WTC11 (cell line): Measurements from ENCODE around the gene NLGN1. TPM values are rescaled to one million over a fixed set of nuclear protein-coding genes. Genes with fewer than 3 reads are reported as not detected.

Experiments used
- ATAC-seq: fragments of 200-7000 bp; cut with Tn5 transposase; 2 replicates; pipeline ENCODE4 v1.10.0; 2021; ENCODE audit warnings: mild to moderate bottlenecking, moderate library complexity
- CTCF ChIA-PET: fragments of 300-600 bp; sonication (Branson Sonifier 250); formaldehyde crosslinking; loops from one replicate; lab custom pipeline; 2021; ENCODE audit warnings: antibody characterized with exemption; lab: Charles Lee
- POLR2A ChIA-PET: fragments of 350-600 bp; sonication (Branson Sonifier 250); formaldehyde crosslinking; loops from one replicate; lab custom pipeline; 2021; ENCODE audit warnings: antibody characterized with exemption; lab: Charles Lee
- DNase-seq: peaks from one replicate; pipeline ENCODE4 v3.0.0; 2021; ENCODE audit warnings: low spot score
- H3K27ac Mint-ChIP-seq: 2 replicates; pipeline ENCODE4 v1.8.0; 2021; ENCODE audit warnings: mixed read lengths
- H3K27me3 Mint-ChIP-seq: 2 replicates; pipeline ENCODE4 v1.8.0; 2021; ENCODE audit warnings: low read depth, mild to moderate bottlenecking, moderate library complexity, mixed read lengths
- H3K36me3 Mint-ChIP-seq: 2 replicates; pipeline ENCODE4 v1.8.0; 2021; ENCODE audit warnings: mixed read lengths
- H3K4me1 Mint-ChIP-seq: 2 replicates; pipeline ENCODE4 v1.8.0; 2022; ENCODE audit warnings: mixed read lengths
- H3K4me3 Mint-ChIP-seq: 2 replicates; pipeline ENCODE4 v1.8.0; 2021; ENCODE audit warnings: mild to moderate bottlenecking, moderate library complexity, mixed read lengths
- H3K9me3 Mint-ChIP-seq: 2 replicates; pipeline ENCODE4 v1.8.0; 2021; ENCODE audit warnings: mixed read lengths
- CBFB ChIP-seq: sonication (generic); formaldehyde crosslinking; IDR thresholded peaks from 2 replicates; pipeline ENCODE4 v1.8.1; 2022; ENCODE audit warnings: mild to moderate bottlenecking, low read depth, missing genetic modification reagents
- CREB1 ChIP-seq: sonication (generic); formaldehyde crosslinking; IDR thresholded peaks from 2 replicates; pipeline ENCODE4 v1.8.0; 2023; ENCODE audit warnings: mild to moderate bottlenecking, missing genetic modification reagents
- CREM ChIP-seq: sonication (generic); formaldehyde crosslinking; IDR thresholded peaks from 2 replicates; pipeline ENCODE4 v1.8.1; 2022; ENCODE audit warnings: mild to moderate bottlenecking, missing genetic modification reagents, moderate library complexity
- ESRRA ChIP-seq: sonication (generic); formaldehyde crosslinking; IDR thresholded peaks from 2 replicates; pipeline ENCODE4 v1.8.1; 2022; ENCODE audit warnings: mild to moderate bottlenecking, missing genetic modification reagents, borderline replicate concordance
- HMGA2 ChIP-seq: fragments of 250-450 bp; sonication (Bioruptor Pico); IDR thresholded peaks from 2 replicates; pipeline ENCODE4 v1.4.0; 2021; ENCODE audit warnings: mild to moderate bottlenecking, moderate library complexity
- IRF2 ChIP-seq: sonication (generic); formaldehyde crosslinking; IDR thresholded peaks from 2 replicates; pipeline ENCODE4 v1.8.0; 2022; ENCODE audit warnings: low read depth, missing genetic modification reagents, borderline replicate concordance
- JUN ChIP-seq: sonication (generic); formaldehyde crosslinking; IDR thresholded peaks from 2 replicates; pipeline ENCODE4 v1.8.0; 2023; ENCODE audit warnings: mild to moderate bottlenecking, missing genetic modification reagents
- NFE2L1 ChIP-seq: sonication (generic); formaldehyde crosslinking; IDR thresholded peaks from 2 replicates; pipeline ENCODE4 v1.8.1; 2023; ENCODE audit warnings: missing genetic modification reagents
- NR2C2 ChIP-seq: sonication (generic); formaldehyde crosslinking; IDR thresholded peaks from 2 replicates; pipeline ENCODE4 v1.8.0; 2022; ENCODE audit warnings: mild to moderate bottlenecking, missing genetic modification reagents
- RELA ChIP-seq: sonication (generic); formaldehyde crosslinking; IDR thresholded peaks from 2 replicates; pipeline ENCODE4 v1.8.1; 2022; ENCODE audit warnings: missing genetic modification reagents, mild to moderate bottlenecking, borderline replicate concordance
- TEAD1 ChIP-seq: sonication (generic); formaldehyde crosslinking; IDR thresholded peaks from 2 replicates; pipeline ENCODE4 v1.8.0; 2022; ENCODE audit warnings: mild to moderate bottlenecking, missing genetic modification reagents
- ZBTB21 ChIP-seq: sonication (generic); formaldehyde crosslinking; IDR thresholded peaks from 2 replicates; pipeline ENCODE4 v1.8.1; 2023; ENCODE audit warnings: mild to moderate bottlenecking, missing genetic modification reagents, borderline replicate concordance
- ZNF396 ChIP-seq: fragments of 250-450 bp; sonication (Bioruptor Pico); IDR thresholded peaks from 2 replicates; pipeline ENCODE4 v1.8.0; 2021; ENCODE audit warnings: mild to moderate bottlenecking, moderate library complexity, borderline replicate concordance
- total RNA-seq: library from RNA; stranded (reverse); gene quantifications from 3 replicates; pipeline ENCODE4 v1.2.3, GENCODE V29; 2021
- TF ChIP-seq, protein P1 (sequence below): sonication (generic); formaldehyde crosslinking; IDR thresholded peaks from 2 replicates; pipeline ENCODE4 v1.8.0; 2023; ENCODE audit warnings: missing genetic modification reagents
- TF ChIP-seq, protein P2 (sequence below): fragments of 250-450 bp; sonication (Bioruptor Pico); IDR thresholded peaks from 2 replicates; pipeline ENCODE4 v1.9.0; 2021; ENCODE audit warnings: mild to moderate bottlenecking
- TF ChIP-seq, protein P3 (sequence below): fragments of 250-450 bp; sonication (Bioruptor Pico); IDR thresholded peaks from 2 replicates; pipeline ENCODE4 v1.8.0; 2021; ENCODE audit warnings: mild to moderate bottlenecking
- TF ChIP-seq, protein P4 (sequence below): sonication (generic); formaldehyde crosslinking; conservative IDR thresholded peaks from 2 replicates; pipeline ENCODE4 v1.8.1; 2022; ENCODE audit warnings: mild to moderate bottlenecking, missing genetic modification reagents
- TF ChIP-seq, protein P5 (sequence below): sonication (generic); formaldehyde crosslinking; IDR thresholded peaks from 2 replicates; pipeline ENCODE4 v1.8.1; 2023; ENCODE audit warnings: mild to moderate bottlenecking, missing genetic modification reagents, moderate library complexity
- TF ChIP-seq, protein P6 (sequence below): fragments of 200-600 bp; IDR thresholded peaks from 2 replicates; pipeline ENCODE4 v1.8.0; 2022; ENCODE audit warnings: antibody characterized with exemption
- TF ChIP-seq, protein P7 (sequence below): sonication (generic); formaldehyde crosslinking; IDR thresholded peaks from 2 replicates; pipeline ENCODE4 v1.8.1; 2022; ENCODE audit warnings: low read depth, missing genetic modification reagents, borderline replicate concordance
- TF ChIP-seq, protein P8 (sequence below): sonication (generic); formaldehyde crosslinking; IDR thresholded peaks from 2 replicates; pipeline ENCODE4 v1.8.0; 2023; ENCODE audit warnings: mild to moderate bottlenecking, missing genetic modification reagents
- TF ChIP-seq, protein P9 (sequence below): sonication (generic); formaldehyde crosslinking; conservative IDR thresholded peaks from 2 replicates; pipeline ENCODE4 v1.8.1; 2023; ENCODE audit warnings: mild to moderate bottlenecking, low read depth, missing genetic modification reagents, moderate library complexity

The NLGN1 gene
- total RNA-seq, 1 experiment from 2014 or later = 12.4 TPM

DNA sequence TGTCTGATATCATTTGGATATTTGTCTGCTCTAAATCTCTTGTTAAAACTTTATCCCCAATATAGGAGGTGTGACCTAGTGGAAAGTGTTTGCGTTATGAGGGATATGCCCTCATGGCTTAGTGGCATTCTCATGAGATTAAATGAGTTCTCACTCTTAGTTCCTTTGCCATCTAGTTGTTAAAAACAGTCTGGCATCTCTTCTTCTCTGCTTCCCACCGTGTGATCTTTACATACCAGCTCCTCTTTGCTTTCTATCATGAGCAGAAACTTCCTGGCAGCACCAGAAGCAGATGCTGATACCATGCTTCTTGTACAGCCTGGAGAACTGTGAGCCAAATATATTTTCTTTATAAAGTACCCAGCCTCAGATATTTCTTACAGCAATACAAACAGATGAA is 33.0 kb downstream of the NLGN1 start (continued):
- TF ChIP-seq, protein P1, sequence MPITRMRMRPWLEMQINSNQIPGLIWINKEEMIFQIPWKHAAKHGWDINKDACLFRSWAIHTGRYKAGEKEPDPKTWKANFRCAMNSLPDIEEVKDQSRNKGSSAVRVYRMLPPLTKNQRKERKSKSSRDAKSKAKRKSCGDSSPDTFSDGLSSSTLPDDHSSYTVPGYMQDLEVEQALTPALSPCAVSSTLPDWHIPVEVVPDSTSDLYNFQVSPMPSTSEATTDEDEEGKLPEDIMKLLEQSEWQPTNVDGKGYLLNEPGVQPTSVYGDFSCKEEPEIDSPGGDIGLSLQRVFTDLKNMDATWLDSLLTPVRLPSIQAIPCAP (CRISPR knock-in tag) = no peak
- no peak for TF ChIP-seq NFE2L1 (CRISPR knock-in tag)
- no peak for TF ChIP-seq IRF2 (CRISPR knock-in tag)
- TF ChIP-seq, protein P2, sequence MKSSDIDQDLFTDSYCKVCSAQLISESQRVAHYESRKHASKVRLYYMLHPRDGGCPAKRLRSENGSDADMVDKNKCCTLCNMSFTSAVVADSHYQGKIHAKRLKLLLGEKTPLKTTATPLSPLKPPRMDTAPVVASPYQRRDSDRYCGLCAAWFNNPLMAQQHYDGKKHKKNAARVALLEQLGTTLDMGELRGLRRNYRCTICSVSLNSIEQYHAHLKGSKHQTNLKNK = no peak
- TF ChIP-seq, protein P3, sequence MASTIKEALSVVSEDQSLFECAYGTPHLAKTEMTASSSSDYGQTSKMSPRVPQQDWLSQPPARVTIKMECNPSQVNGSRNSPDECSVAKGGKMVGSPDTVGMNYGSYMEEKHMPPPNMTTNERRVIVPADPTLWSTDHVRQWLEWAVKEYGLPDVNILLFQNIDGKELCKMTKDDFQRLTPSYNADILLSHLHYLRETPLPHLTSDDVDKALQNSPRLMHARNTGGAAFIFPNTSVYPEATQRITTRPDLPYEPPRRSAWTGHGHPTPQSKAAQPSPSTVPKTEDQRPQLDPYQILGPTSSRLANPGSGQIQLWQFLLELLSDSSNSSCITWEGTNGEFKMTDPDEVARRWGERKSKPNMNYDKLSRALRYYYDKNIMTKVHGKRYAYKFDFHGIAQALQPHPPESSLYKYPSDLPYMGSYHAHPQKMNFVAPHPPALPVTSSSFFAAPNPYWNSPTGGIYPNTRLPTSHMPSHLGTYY = no peak
- TF ChIP-seq, protein P4, sequence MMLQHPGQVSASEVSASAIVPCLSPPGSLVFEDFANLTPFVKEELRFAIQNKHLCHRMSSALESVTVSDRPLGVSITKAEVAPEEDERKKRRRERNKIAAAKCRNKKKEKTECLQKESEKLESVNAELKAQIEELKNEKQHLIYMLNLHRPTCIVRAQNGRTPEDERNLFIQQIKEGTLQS = no peak
- no peak for TF ChIP-seq JUN (CRISPR knock-in tag)
- TF ChIP-seq RELA (CRISPR knock-in tag) = no peak
- TF ChIP-seq TEAD1 (CRISPR knock-in tag) = no peak
- no peak for TF ChIP-seq CREM (CRISPR knock-in tag)

DNA sequence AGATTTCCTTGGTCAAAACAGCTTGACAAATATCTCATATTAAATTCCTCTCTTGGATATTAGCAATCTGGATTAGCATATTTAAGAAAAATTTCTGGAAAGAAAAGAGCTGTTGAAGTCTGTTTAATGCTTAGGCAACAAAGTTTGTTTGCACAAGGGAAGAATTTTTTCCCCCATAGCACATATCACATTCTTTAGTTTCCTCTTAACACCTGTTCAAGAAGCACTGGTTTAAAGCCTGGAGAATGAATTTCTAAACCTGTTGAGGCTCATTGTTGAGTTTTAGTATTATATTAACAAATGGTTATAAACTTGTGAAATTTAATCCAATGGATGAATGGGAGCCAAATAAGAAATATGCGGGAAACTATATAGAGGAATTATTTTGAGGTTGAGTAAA is 41.5 kb downstream of the NLGN1 start:
- Mint-ChIP-seq H3K36me3 (no peaks in the 10 kb centered on the region), H3K27me3 (no peaks in the 10 kb centered on the region), H3K4me3 (no peak overlapping the region), H3K27ac (no peak overlapping the region), H3K4me1 (peaks cover 4% of the 10 kb centered on the region; the same call in 1 of the 2 replicates), H3K9me3 (no peaks in the 10 kb centered on the region)
- no peak for DNase-seq
- POLR2A ChIA-PET = no interaction called here
- CTCF ChIA-PET = no interaction called here
- no peak for ATAC-seq
- TF ChIP-seq, protein P5, sequence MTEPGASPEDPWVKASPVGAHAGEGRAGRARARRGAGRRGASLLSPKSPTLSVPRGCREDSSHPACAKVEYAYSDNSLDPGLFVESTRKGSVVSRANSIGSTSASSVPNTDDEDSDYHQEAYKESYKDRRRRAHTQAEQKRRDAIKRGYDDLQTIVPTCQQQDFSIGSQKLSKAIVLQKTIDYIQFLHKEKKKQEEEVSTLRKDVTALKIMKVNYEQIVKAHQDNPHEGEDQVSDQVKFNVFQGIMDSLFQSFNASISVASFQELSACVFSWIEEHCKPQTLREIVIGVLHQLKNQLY (CRISPR knock-in tag) = no peak
- TF ChIP-seq ZBTB21 (CRISPR knock-in tag) = no peak

DNA sequence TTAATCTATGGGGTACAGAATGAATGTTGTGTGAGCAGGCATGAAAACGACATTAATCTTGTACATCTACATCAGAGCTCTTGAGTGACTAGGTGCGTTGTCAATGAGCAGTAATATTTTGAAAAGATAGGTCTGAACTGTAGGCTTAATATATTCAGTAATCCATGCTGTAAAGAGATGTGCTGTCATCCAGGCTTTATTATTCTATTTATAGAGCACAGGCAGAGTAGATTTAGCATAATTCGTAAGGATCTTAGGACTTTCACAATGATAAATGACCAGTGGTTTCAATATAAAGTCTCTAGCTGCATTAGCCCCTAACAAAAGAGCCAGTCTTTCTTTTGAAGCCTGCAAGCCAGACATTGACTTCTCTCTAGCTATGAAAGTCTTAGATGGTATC is 43.0 kb downstream of the NLGN1 start:
- no peaks in the 10 kb centered on the region for H3K27me3 Mint-ChIP-seq
- CTCF ChIA-PET = no interaction called here
- ATAC-seq (no peak), DNase-seq (no peak)
- H3K36me3 Mint-ChIP-seq = peaks cover 3% of the 10 kb centered on the region; the same call in 1 of the 2 replicates
- POLR2A ChIA-PET = no interaction called here
- no peak overlapping the region for H3K27ac Mint-ChIP-seq
- no peaks in the 10 kb centered on the region for H3K4me1 Mint-ChIP-seq
- no peak overlapping the region for H3K4me3 Mint-ChIP-seq
- no peaks in the 10 kb centered on the region for H3K9me3 Mint-ChIP-seq
- TF ChIP-seq TEAD1 (CRISPR knock-in tag) (no peak), CREB1 (no peak), NR2C2 (no peak), HMGA2 (CRISPR knock-in tag) (no peak), ZNF396 (CRISPR knock-in tag) (no peak), ESRRA (no peak), CBFB (CRISPR knock-in tag) (no peak), ZBTB21 (CRISPR knock-in tag) (no peak), IRF2 (CRISPR knock-in tag) (no peak)
- TF ChIP-seq, protein P6, sequence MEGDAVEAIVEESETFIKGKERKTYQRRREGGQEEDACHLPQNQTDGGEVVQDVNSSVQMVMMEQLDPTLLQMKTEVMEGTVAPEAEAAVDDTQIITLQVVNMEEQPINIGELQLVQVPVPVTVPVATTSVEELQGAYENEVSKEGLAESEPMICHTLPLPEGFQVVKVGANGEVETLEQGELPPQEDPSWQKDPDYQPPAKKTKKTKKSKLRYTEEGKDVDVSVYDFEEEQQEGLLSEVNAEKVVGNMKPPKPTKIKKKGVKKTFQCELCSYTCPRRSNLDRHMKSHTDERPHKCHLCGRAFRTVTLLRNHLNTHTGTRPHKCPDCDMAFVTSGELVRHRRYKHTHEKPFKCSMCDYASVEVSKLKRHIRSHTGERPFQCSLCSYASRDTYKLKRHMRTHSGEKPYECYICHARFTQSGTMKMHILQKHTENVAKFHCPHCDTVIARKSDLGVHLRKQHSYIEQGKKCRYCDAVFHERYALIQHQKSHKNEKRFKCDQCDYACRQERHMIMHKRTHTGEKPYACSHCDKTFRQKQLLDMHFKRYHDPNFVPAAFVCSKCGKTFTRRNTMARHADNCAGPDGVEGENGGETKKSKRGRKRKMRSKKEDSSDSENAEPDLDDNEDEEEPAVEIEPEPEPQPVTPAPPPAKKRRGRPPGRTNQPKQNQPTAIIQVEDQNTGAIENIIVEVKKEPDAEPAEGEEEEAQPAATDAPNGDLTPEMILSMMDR = no peak
- TF ChIP-seq, protein P7, sequence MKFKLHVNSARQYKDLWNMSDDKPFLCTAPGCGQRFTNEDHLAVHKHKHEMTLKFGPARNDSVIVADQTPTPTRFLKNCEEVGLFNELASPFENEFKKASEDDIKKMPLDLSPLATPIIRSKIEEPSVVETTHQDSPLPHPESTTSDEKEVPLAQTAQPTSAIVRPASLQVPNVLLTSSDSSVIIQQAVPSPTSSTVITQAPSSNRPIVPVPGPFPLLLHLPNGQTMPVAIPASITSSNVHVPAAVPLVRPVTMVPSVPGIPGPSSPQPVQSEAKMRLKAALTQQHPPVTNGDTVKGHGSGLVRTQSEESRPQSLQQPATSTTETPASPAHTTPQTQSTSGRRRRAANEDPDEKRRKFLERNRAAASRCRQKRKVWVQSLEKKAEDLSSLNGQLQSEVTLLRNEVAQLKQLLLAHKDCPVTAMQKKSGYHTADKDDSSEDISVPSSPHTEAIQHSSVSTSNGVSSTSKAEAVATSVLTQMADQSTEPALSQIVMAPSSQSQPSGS = no peak
- TF ChIP-seq, protein P8, sequence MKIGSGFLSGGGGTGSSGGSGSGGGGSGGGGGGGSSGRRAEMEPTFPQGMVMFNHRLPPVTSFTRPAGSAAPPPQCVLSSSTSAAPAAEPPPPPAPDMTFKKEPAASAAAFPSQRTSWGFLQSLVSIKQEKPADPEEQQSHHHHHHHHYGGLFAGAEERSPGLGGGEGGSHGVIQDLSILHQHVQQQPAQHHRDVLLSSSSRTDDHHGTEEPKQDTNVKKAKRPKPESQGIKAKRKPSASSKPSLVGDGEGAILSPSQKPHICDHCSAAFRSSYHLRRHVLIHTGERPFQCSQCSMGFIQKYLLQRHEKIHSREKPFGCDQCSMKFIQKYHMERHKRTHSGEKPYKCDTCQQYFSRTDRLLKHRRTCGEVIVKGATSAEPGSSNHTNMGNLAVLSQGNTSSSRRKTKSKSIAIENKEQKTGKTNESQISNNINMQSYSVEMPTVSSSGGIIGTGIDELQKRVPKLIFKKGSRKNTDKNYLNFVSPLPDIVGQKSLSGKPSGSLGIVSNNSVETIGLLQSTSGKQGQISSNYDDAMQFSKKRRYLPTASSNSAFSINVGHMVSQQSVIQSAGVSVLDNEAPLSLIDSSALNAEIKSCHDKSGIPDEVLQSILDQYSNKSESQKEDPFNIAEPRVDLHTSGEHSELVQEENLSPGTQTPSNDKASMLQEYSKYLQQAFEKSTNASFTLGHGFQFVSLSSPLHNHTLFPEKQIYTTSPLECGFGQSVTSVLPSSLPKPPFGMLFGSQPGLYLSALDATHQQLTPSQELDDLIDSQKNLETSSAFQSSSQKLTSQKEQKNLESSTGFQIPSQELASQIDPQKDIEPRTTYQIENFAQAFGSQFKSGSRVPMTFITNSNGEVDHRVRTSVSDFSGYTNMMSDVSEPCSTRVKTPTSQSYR (CRISPR knock-in tag) = no peak
- TF ChIP-seq, protein P9, sequence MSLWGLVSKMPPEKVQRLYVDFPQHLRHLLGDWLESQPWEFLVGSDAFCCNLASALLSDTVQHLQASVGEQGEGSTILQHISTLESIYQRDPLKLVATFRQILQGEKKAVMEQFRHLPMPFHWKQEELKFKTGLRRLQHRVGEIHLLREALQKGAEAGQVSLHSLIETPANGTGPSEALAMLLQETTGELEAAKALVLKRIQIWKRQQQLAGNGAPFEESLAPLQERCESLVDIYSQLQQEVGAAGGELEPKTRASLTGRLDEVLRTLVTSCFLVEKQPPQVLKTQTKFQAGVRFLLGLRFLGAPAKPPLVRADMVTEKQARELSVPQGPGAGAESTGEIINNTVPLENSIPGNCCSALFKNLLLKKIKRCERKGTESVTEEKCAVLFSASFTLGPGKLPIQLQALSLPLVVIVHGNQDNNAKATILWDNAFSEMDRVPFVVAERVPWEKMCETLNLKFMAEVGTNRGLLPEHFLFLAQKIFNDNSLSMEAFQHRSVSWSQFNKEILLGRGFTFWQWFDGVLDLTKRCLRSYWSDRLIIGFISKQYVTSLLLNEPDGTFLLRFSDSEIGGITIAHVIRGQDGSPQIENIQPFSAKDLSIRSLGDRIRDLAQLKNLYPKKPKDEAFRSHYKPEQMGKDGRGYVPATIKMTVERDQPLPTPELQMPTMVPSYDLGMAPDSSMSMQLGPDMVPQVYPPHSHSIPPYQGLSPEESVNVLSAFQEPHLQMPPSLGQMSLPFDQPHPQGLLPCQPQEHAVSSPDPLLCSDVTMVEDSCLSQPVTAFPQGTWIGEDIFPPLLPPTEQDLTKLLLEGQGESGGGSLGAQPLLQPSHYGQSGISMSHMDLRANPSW (CRISPR knock-in tag) = no peak
